HG02610 (cell line): ENCODE data around the gene DET1.
"Not testable (repeated sequence)": the region's sequence is repeated elsewhere in the genome, so short reads cannot be mapped to it uniquely, and the experiment has no call there.

Experiments used
- ATAC-seq: cut with Tn5 transposase; IDR thresholded peaks from one replicate; pipeline ENCODE4 v1.9.1; 2021; ENCODE audit warnings: mild to moderate bottlenecking, moderate library complexity; ENCODE audit not compliant: unreplicated experiment

The DET1 gene

DNA sequence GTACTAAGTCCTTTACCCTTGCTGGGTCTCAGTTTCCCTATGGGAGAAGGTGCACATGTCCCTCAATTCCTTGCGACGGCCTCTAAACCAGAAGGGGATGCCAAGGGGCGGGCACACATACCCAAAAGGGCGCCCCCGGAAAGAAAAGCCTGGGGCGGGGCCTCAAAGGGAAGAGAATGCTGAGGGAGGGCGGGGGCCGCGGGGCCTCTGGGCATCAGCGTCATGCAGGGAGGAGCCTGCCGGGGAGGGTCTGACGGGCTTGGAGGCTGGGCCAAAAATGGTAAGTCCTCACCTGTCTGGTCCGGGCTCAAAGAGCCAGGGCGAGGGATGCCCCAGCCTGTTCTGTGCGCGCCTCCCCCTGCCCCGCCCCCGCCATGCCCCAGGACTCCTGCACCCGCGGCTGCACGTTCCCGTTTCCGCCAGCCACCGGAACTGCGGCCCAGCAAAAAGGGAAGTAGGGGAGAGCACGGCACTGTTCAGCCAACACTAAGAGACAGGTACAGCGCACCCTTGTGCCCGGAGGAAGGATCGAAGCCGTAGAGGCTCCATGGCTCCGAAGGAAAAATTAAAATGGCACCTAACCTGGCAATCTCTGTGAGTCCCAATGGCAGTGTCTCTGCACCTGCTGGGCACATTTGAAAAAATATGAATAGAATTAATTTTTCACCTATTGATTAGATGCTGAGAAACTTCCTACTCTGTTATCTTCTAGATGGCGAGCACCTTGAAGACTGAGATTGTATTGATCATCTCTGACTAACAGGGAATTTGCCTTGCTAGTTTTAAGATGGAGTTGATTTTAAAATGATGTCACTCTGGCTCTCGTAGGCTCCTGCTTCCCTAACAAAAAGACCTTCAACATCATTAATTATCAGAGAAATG is at the start of gene DET1:
TSS of gene DET1 (minus strand) at position 434 of the 882 bp plus-strand sequence. CDS start 14,976 bp downstream, outside the sequence.
- peak; percentile 98 for ATAC-seq

DNA sequence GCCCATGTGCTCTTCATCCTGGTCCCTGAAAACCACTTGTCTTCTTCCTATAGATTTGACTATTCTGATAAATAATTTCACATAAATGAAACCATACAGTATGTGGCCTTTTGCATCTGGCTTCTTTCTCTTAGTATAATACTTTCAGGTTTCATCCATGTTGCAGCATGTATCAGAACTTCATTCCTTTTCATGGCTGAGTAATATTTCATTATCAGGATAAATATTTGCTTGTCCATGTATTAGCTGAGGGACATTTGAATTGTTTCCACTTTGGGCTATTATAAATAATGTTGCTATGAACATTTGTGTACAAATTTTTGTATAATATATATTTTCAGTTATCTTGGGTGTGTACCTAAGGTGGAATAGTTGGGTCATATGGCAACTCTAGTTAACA is 44.9 kb upstream of the DET1 start:
- no peak for ATAC-seq

DNA sequence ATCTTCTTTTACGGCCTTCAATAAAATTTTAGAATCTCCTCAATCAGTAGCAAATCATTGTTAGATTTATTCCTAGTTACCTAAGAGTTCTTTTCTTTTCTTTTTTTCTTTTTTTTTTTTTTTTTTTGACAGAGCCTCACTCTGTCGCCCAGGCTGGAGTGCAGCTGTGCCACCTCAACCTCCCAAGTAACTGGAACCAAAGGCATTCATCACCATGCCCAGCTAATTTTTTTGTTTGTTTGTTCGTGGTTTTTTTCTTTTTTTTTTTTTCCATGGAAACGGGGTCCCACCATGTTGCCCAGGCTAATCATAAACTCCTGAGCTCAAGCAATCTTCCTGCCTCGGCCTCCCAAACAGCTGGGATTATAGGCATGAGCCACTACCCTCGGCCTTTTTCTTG is 44.3 kb upstream of the DET1 start:
- no peak for ATAC-seq

DNA sequence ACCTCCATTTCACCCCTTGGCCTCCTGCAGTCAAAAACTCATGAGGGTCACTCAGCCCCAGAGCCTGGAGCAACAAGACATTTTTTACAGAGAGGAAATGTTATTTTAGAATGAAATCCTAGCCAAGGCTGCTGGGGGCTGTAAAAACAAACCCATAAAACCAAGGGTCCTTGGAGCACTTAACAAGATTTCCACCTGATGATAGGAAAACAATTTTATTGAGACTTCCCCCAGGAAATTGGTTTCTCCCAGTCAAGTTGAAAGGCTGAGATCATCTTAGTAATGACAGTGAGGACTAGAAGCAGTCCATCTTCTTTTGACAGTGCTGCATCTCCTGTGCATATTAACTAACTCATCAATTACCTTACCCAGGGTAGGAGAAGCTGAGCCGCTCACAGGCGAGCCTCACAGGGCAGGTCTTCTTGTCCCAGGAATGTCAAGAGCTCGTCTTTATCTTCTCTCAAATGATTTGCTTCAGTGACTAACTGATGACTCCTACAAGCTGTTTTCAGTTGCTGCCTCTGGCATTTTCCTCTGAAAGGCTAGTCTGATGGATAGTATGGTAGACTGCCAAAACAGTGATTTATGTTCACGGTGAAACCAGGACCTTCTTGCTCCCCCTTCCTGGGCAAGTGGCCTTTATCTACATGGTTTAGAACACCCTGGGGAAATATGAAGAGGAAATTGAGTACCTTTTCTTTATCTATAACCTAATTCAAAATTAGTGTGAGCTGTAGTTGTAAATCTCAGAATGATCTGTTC is 40.1 kb upstream of the DET1 start:
- no peak for ATAC-seq

DNA sequence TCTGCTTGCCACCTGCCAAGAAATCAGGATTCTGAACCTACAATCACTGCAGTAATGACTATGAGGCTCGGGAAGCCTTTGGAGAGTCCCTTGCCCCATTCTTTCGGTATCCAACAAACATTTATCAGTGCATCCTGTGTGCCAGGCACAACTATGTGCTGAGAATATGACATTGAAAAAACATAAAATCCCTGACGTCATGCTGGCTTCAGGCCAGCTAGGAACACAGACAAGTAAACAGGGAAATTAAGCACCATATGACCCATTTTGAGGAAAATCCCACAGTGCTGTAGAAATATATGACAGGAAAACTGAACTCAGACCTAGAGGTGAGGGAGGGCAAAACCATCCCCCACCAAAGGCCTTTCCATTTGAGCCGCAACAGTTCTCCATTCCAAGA is 34.1 kb upstream of the DET1 start:
- no peak for ATAC-seq

DNA sequence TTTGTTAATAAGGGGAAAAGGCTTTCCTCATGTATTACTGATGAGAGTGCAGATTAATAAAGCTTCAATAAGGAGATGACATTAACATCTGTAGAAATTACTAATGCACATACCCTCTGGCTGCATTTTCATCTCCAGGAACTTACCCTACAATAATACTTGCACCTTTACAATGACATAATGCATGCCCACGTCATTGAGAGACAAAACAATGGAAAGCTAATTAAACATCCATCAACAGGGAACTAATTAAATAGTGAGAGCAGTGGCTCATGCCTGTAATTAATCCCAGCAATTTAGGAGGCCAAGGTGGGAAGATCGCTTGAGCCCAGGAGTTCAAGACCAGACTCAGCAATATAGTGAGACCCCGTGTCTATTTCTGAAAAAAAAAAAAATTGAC is 32.8 kb upstream of the DET1 start:
- no peak for ATAC-seq

DNA sequence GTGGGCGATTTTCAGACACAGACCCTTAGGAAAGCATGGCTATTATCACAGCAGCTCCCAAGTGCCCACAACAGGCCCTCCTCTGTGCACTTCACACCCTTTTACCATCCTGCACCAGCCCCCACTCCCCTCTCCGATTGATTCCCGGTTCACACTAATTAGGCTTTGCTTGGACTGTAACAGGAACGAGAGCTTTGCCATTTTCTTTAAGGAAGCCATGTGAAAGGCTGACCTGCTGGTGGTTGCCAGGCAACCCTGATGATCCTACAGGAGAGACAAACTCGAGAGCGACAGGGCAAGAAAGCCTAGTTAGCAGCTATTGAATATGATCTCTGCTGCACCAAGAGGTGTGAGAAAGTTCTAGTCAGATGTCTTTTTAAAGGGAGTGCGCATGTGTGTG is 28.2 kb upstream of the DET1 start:
- ATAC-seq: no peak

DNA sequence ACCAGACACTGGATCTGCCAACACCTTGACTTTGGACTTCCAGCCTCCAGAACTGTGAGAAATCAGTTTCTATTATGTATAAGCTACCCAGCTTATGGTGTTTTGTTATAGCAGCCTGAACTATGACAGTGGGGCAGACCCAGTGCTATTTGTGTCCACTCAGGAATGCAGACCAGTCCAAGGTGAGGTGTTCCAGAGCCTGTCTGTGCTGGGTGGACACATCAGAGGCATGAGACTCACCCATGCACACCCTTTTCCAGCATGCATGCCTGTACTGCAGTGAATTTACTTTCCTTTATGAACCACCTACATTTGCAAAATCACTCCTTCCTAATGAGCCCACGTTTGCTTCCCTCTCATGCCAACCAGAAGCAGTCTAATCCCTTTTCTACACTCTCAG is 27.6 kb upstream of the DET1 start:
- ATAC-seq: no peak

DNA sequence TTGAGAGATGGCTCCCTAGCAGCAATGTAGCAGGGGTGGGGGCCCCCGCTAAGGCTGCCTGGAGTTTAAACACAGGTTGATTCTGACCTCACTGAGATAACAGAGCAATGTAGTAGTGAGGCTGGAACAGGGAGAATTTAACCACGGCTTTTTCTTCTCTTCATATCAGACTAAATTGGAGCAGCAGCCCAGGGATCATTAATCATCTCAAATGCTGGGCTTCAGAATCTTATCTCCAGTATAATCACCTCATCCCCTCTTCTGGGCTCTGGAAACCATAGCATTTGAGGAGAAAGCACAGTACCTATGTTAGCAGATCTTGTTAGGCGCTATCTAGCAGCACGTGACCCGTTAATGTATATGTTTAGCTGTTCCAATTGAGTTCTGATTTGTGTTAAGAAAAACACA is 25.4 kb upstream of the DET1 start:
- no peak for ATAC-seq

DNA sequence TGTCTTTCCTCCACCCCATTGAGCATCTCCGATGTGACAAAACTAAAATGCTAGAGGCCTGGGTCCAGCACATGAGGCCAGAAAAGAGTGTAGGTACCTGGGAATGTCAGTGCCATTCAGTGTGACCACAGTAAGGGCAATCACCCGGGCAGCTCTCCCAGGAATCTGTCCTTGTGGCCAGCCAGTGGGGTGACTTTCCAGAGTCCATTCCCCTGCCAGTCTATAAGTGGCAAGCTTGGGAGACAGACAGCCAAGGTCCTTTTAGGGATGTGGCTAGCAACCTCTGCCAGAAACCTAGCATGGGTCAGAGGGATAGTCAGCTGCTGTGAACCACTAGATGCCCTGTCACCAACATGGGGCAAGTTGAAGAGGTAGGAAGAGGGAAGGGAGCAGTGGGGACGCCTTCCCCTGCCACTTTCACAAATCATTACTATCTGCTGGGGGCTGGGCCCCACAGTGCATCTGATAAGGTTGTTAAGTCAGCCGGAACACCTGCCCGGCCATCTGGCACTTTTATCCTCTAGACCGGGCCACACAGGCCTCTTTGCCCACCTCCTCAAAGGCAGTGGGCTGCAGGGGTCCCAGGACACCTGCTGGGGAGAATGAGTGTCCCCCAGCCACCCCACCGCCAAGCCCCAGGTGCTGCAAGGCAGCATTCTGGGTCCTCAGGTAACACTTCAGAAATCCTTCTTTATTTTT is 24.8 kb upstream of the DET1 start:
- ATAC-seq: no peak

DNA sequence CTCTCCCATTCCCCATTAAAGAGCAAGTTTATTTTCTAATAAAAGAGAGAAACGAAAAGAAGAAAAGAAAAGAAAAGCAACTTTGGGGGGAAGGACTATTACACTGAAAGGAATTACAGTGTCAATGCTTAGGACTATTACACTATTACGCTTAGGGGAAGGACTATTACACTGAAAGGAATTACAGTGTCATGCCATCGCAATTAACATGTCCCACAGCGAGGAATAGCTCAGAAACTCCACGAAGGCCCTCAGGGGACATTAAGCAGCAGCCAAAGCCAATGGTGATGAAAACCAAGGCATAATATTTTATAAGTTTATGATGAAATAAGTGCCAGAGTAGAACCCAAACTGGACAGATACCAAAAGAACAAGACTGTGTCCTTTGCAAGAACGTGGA is 22.1 kb upstream of the DET1 start:
- no peak for ATAC-seq

DNA sequence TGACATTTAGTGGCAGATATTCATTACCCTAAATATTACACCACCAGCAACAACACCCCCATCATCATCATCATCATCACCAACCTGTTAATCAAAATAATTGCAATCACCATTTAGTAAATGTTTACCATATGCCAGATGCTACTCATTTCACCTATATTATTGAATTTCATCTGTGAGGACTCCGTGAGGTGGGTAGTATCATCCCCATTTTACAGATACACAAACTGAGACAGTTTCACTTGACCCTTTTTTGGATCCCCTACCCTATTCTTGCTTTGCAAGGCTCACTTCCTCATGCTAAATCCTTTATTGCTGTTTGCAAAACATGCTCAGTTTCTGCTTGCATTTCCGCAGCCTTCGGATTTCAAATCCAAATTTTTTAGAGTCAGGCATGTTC is 18.3 kb upstream of the DET1 start:
- ATAC-seq: no peak

DNA sequence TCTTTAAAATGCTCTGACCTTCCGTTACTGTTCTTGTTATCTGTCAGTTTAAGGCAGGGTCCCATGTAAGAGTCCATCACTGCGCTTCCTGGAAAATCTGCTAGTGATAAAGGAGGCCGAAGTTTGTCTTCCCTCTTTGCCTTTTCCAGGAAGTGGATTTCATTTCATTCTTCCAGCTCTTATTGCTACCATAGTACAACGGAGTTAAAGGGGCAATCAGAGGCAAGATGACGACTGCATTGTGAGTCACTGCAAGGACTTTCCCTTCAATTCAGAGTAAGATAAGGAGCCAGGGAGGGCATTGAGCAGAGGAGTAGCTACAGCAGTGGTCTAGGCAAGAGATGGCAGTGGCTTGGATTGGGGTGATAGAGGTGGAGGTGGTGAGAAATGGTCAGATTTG is 17.2 kb upstream of the DET1 start:
- no peak for ATAC-seq

DNA sequence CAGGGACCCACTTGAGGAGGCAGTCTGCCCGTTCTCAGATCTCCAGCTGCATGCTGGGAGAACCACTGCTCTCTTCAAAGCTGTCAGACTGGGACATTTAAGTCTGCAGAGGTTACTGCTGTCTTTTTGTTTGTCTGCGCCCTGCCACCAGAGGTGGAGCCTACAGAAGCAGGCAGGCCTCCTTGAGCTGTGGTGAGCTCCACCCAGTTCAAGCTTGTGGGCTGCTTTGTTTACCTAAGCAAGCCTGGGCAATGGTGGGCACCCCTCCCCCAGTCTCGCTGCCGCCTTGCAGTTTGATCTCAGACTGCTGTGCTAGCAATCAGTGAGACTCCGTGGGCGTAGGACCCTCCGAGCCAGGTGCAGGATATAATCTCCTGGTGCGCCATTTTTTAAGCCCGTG is 13.1 kb upstream of the DET1 start:
- ATAC-seq: not testable (repeated sequence)

DNA sequence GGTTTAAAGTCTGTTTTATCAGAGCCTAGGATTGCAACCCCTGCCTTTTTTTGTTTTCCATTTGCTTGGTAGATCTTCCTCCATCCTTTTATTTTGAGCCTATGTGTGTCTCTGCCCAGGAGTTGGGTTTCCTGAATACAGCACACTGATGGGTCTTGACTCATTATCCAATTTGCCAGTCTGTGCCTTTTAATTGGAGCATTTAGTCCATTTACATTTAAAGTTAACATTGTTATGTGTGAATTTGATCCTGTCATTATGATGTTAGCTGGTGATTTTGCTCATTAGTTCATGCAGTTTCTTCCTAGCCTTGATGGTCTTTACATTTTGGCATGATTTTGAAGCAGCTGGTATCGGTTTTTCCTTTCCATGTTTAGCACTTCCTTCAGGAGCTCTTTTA is 11.5 kb upstream of the DET1 start:
- ATAC-seq: not testable (repeated sequence)

DNA sequence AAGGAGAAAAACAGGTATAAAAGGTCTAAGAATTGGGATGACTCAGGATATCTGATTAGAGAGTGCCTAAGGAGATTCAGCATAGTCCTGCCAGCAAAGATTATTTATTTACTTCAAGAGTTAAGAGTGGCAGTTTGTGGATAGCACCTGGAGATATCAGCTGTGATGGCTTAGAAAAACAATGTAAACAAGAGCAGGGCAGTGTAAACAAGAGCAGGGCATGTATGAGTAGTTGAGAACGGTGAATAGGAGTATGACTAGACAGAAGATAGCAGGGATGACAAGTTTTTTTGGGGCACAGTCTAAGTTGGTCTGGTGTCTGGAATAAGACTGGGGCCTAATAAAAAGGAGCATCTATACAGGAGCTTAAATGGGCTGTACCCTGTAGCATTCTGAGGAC is 1.5 kb upstream of the DET1 start:
- not testable (repeated sequence) for ATAC-seq

DNA sequence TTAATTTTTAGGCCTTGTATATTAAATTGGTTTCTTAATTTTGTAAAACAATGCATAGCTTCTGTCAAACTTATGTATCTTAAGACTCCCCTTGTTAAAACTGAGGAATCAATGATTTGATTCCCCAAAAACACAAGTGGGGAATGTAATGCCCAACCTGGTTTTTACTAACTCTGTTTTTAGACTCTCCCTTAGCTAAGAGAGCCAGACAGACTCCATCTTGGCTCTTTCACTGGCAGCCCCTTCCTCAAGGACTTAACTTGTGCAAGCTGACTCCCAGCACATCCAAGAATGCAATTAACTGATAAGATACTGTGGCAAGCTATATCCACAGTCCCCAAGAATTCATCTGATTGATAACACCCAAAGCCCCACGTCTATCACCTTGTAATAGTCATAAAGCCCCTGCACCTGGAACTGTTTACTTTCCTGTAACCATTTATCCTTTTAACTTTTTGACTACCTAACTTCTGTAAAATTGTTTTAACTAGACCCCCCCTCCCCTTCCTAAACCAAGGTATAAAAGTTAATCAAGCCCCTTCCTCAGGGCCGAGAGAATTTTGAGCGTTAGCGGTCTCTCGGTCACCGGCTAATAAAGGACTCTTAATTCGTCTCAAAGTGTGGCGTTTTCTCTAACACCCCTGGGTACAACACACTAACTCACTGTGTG is 768 bp downstream of the DET1 start:
- not testable (repeated sequence) for ATAC-seq

DNA sequence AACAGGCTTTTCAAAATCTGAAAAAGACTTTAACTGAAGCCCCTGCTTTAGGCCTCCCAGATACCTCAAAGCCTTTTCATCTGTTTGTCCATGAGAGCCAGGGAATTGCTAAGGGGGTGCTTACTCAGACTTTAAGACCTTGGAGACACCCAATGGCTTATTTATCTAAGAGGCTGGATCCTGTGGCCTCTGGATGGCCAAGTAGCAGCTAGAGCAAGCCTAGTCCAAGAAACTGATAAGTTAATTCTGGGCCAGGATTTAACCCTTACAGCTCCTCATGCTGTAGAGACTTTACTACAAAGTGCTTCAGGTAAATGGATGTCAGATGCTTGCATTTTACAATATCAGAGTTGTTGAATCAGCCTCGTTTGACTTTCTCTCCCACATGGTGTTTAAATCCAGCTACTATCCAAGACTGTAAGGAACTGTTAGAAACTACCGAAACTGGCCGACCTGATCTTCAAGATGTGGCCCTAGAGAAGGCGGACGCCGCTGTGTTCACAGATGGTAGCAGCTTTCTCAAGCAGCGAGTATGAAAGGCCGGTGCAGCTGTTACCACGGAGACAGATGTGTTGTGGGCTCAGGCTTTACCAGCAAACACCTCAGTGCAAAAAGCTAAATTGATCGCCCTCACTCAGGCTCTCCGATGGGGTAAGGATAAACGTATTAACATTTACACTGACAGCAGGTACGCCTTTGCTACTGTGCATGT is 3.3 kb downstream of the DET1 start:
- no peak for ATAC-seq

DNA sequence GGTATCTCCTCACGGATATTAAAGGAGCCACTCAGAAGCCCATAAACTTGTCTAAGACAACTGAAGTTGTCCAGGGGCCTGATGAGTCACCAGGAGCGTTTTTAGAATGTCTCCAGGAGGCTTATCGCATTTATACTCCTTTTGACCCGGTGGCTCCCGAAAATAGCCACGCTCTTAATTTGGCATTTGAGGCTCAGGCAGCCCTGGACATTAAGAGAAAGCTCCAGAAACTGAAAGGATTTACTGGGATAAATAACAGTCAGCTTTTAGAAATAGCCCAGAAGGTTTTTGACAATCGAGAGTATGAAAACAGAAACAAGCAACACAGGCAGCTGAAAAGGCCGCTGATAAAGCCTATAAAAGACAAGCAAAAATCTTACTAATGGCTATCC is 4.1 kb downstream of the DET1 start:
- no peak for ATAC-seq

DNA sequence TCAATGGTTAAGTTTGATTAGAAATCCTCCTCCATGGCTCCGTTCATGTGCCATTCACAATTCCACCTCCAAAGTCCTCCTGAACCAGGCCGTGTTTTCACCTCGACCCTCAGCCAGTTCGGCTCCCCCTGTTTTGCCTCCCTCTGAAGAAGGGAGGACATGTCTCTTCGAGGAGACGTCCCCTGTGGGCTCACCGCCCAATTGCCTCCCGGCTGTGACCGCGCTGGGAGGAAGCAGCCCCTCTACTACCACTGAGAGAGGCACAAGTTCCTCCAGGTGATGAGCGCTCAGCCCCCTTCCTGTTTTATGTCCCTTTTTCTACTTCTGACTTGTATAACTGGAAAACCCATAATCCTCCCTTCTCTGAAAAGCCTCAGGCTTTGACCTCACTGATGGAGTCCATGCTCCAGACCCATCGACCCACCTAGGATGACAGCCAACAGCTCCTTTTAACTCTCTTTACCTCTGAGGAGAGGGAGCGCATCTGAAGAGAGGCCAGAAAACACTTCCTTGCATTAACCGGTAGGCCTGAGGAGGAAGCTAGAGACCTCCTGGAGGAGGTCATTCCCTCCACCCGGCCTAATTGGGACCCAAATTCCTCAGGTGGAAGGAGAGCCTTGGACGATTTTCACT is 4.7 kb downstream of the DET1 start:
- no peak for ATAC-seq
